ENCODE data around the gene CENPQ. TPM values are rescaled to one million over a fixed set of nuclear protein-coding genes. Genes with fewer than 3 reads are reported as not detected.

Gene CENPQ
- total RNA-seq, 4 donors from 2014 or later = 2.4 to 4.0 (median 3.6) TPM

DNA sequence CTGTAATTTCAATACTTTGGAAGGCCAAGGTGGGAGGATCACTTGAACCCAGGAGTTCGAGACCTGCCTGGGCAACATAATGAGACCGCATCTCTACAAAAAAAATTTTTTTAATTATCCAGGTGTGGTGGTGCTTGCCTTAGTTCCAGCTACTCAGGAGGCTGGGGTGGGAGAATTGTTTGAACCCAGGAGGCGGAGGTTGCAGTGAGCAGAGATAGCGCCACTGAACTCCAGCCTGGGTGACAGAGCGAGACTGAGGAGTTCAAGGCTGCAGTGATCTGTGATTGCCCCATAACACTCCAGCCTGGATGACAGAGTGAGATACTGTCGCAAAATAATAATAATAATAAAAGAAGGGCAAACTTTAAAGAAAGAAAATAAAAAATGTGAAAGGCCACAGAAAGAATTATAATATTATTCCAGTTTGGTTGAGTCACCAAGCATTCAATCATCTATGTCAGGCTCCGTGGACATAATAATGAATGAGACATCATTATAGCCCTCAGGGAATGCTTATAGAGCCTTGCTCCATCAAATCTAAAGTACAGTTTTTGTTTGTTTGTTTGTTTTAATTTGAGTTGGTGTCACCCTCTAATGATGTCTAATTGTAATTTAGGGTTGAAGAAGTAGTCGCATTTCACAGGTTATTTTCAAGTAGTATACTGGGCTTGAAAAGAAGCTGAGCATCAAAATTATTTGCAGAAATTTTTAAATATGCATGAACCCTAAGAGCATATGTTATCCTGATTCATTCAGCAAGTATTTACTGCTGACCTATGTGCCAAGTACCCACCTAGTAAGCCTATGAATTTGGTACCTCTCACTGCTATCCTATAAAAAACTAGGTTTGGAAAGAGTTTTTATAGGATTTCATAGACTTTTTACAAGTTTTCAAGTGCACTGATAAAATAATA lies 51.7 kb downstream of the CENPQ start:
- H3K36me3 ChIP-seq = no peaks in the 10 kb centered on the region
- H3K27ac ChIP-seq = no peak overlapping the region
- TF ChIP-seq POLR2A (IDR thresholded peaks at IDR 0.05) = no peak
- no peak for TF ChIP-seq POLR2AphosphoS5 (IDR thresholded peaks at IDR 0.05)
- no peak for TF ChIP-seq EP300 (IDR thresholded peaks at IDR 0.05)
- TF ChIP-seq, protein P1, sequence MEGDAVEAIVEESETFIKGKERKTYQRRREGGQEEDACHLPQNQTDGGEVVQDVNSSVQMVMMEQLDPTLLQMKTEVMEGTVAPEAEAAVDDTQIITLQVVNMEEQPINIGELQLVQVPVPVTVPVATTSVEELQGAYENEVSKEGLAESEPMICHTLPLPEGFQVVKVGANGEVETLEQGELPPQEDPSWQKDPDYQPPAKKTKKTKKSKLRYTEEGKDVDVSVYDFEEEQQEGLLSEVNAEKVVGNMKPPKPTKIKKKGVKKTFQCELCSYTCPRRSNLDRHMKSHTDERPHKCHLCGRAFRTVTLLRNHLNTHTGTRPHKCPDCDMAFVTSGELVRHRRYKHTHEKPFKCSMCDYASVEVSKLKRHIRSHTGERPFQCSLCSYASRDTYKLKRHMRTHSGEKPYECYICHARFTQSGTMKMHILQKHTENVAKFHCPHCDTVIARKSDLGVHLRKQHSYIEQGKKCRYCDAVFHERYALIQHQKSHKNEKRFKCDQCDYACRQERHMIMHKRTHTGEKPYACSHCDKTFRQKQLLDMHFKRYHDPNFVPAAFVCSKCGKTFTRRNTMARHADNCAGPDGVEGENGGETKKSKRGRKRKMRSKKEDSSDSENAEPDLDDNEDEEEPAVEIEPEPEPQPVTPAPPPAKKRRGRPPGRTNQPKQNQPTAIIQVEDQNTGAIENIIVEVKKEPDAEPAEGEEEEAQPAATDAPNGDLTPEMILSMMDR (IDR thresholded peaks at IDR 0.05) = no peak
- no peaks in the 10 kb centered on the region for H3K9me3 ChIP-seq
- no peaks in the 10 kb centered on the region for H3K4me1 ChIP-seq
- no peak for DNase-seq (ENCODE audit: low spot score in 2 of 2)
- H3K4me3 ChIP-seq = no peak overlapping the region
- WGBS = 67% methylated on average over 8 of the region's 8 CpGs
- H3K27me3 ChIP-seq = no peaks in the 10 kb centered on the region

DNA sequence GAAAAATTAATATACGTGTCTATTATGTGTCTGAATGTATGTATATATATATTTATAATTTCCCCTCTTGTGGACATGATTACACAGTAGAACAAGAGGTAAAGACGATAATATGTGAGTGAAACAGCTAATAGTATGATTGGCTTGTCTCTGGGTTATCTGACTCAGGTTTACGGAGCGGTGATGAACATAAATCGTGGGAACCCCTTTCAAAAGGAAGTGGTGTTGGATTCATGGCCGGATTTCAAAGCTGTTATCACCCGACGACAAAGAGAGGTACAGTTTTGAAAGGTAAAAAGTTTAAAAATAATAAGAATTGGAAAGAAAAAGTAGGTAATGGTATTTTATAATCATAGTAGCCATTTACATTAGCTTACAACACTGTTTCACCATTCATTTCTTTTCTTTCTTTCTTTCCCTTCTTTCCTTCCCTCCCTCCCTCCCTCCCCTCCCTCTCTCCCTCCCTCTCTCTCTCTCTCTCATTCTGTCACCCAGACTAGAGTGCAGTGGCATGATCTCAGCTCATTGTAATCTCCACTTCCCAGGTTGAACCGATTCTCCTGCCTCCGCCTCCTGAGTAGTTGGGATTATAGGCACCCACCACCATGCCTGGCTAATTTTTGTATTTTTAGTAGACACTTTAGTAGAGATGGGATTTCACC lies 52.4 kb downstream of the CENPQ start:
- TF ChIP-seq POLR2AphosphoS5 (IDR thresholded peaks at IDR 0.05) (no peak), EP300 (IDR thresholded peaks at IDR 0.05) (no peak), POLR2A (IDR thresholded peaks at IDR 0.05) (no peak)
- TF ChIP-seq, protein P1 (IDR thresholded peaks at IDR 0.05) = no peak
- no peaks in the 10 kb centered on the region for H3K4me1 ChIP-seq
- no peak overlapping the region for H3K4me3 ChIP-seq
- DNase-seq (ENCODE audit: low spot score in 2 of 2) = no peak
- H3K27ac ChIP-seq = no peak overlapping the region
- H3K36me3 ChIP-seq = no peaks in the 10 kb centered on the region
- no peaks in the 10 kb centered on the region for H3K9me3 ChIP-seq
- WGBS = 72% methylated on average over 10 of the region's 10 CpGs
- no peaks in the 10 kb centered on the region for H3K27me3 ChIP-seq

DNA sequence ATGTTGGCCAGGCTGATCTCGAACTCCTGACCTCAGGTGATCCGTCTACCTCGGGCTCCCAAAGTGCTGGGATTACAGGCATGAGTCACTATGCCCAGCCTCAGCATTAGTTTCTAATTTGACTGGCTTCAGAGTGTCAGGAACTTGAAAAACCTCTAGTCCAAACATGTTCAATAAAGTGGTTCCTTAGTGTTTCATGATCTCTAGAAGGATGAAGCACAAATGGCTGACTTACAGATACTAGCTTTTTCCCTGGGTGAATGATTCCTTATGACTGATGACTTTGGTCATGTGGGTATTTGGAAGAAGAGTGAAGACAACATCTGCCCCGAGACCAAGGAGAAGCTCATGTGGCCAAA lies 53.0 kb downstream of the CENPQ start:
- H3K9me3 ChIP-seq = no peaks in the 10 kb centered on the region

DNA sequence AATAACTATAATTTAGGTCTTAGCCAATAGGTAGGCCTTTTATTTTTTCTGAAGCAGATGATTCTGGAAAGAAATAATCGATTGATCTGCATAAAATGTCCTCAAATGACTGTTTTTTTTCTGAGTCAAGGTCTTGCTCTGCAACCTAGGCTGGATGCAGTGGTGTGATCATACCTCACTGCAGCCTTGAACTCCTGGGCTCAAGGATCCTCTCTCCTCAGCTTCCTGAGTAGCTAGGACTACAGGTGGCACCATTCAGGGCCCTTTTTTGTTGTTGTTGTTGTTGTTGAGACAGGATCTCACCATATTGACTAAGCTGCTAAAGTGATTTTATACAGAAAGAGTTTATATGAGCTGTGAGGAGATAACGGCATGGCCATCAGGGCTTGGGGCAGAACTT lies 54.7 kb downstream of the CENPQ start:
- H3K27me3 ChIP-seq = no peaks in the 10 kb centered on the region
- no peak overlapping the region for H3K4me3 ChIP-seq
- 100% methylated on average over 2 of the region's 2 CpGs for WGBS
- no peaks in the 10 kb centered on the region for H3K9me3 ChIP-seq
- no peaks in the 10 kb centered on the region for H3K4me1 ChIP-seq
- no peaks in the 10 kb centered on the region for H3K36me3 ChIP-seq
- no peak overlapping the region for H3K27ac ChIP-seq
- DNase-seq (ENCODE audit: low spot score in 2 of 2) = no peak
- TF ChIP-seq POLR2AphosphoS5 (IDR thresholded peaks at IDR 0.05) (no peak), POLR2A (IDR thresholded peaks at IDR 0.05) (no peak), EP300 (IDR thresholded peaks at IDR 0.05) (no peak)
- TF ChIP-seq, protein P1 (IDR thresholded peaks at IDR 0.05) = no peak

More for the DNA sequence above, 53.0 kb downstream of the CENPQ start:
- Histone ChIP-seq H3K36me3 (no peaks in the 10 kb centered on the region), H3K27me3 (no peaks in the 10 kb centered on the region), H3K4me3 (no peak overlapping the region), H3K27ac (no peak overlapping the region), H3K4me1 (no peaks in the 10 kb centered on the region)
- no peak for TF ChIP-seq POLR2AphosphoS5 (IDR thresholded peaks at IDR 0.05)
- TF ChIP-seq EP300 (IDR thresholded peaks at IDR 0.05) = no peak
- no peak for DNase-seq (ENCODE audit: low spot score in 2 of 2)
- WGBS = 67% methylated on average over 4 of the region's 4 CpGs

DNA sequence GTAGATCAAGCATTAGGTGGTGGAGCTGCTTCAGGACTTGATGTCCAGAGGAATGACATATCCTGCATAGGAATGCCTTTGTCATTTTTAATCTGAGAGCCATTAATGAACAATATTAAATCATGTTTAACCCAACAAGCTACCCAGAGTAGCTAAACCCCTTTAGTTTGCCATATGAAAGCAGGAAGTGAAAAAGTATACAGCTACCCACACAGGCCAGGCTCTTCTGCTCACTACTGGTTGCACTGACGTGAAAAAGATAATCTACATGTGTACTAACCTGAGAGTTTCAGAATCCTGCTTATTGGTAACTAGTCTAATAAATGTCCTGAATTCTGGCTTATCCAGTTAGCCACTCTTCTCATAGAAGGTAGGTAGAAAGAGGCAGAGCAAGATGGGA lies 56.5 kb downstream of the CENPQ start:
- Histone ChIP-seq H3K27ac (no peak overlapping the region), H3K9me3 (no peaks in the 10 kb centered on the region), H3K4me1 (no peaks in the 10 kb centered on the region), H3K27me3 (no peaks in the 10 kb centered on the region), H3K4me3 (no peak overlapping the region), H3K36me3 (no peaks in the 10 kb centered on the region)
- no peak for DNase-seq (ENCODE audit: low spot score in 2 of 2)
- WGBS = 74% methylated on average over 1 of the region's 1 CpG
- no peak for TF ChIP-seq EP300 (IDR thresholded peaks at IDR 0.05)
- TF ChIP-seq, protein P1 (IDR thresholded peaks at IDR 0.05) = no peak
- TF ChIP-seq POLR2A (IDR thresholded peaks at IDR 0.05) = no peak
- no peak for TF ChIP-seq POLR2AphosphoS5 (IDR thresholded peaks at IDR 0.05)
